GM21423 (cell line): ENCODE results near the gene NCOA7.
"Not testable (repeated sequence)": the region's sequence is repeated elsewhere in the genome, so short reads cannot be mapped to it uniquely, and the experiment has no call there.

ENCODE experiments used
- ATAC-seq: cut with Tn5 transposase; IDR thresholded peaks from one replicate; pipeline ENCODE4 v1.9.1; 2021; ENCODE audit warnings: mild to moderate bottlenecking, moderate library complexity; ENCODE audit not compliant: unreplicated experiment

The NCOA7 gene

DNA sequence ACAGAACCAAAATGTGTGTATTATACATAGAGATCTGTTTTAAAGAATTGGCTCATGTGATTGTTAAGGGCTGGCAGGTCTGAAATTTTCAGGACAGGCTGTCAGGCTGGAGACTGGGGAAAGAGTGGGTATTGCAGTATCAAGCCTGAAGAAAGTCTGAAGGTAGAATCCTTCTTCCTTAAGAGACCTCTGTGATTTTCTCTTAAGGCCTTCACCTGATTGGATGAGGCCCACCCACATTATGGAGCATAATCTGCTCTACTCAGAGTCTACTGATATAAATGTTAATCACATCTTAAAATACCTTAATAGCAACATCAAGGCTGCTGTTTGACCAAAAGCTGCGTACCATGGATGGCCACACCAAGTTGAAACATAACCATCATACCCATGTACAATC is 122.4 kb downstream of the NCOA7 start:
- ATAC-seq, result no peak

GRCh38 chr6:125913864-125914351 is 123.1 kb downstream of the NCOA7 start:
- no peak for ATAC-seq

GRCh38 chr6:125918230-125918629 is 127.5 kb downstream of the NCOA7 start:
- ATAC-seq, result no peak

DNA sequence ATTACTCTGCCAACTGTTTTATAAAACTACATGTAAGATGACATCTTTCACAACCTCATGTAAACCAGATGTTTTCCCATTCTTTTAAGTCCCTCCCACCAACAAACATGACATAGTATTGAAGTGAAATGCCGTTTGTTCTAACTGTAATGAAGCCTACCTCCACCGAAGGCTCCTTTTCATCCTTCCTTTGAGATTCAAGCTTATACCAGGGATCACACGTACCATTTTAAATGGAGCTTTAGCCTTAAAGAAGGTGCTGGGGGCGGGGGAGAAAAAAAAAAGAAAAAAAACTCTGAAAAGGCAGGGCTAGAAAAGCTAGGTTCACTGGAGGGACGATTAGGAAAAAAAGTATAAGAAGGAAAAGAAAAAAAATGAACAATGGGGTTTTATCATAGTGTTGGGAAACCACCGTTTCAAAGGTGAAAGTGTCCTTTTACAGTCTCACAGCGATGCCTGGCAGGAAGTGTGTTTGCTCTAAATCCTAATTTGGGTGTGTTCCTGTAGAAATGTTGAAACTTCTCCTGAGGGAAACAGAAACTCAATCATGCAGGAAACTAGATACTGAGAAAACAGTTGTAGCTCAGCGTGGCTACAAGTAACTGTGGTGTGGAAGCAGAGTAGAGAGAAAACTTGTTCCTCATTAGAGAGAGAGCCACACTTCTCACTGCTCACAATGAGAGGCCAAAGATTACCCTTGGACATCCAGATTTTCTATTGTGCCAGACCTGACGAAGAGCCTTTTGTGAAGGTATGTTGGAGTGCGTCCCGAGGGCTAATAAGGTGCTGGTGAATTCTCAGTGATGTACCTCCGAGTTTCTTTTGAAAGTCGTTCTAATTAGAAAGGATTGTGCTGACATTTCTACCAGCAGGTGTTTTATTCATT is 128.2 kb downstream of the NCOA7 start:
- ATAC-seq, result peak; percentile 98

DNA sequence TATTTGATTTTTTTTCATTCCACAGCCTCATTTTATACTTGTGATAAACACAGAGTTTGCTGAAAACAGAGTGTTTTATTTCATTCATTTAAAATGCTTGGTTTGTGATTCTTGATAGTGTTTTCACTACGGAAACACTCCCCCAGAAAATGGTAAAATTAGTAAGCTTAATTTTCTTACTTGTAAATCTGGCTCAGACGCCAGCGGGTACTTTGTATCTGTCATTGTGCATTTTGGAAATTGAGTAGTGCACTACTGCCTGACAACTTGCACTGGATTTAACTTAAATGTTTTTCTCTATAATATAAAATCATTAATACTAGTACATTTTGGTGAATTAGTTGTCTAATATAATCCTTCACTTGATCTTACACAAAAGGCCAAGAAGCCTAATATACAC is 128.9 kb downstream of the NCOA7 start:
- ATAC-seq, result no peak

- ATAC-seq, result no peak
Observed at GRCh38 chr6:125922322-125922860, 131.6 kb downstream of the NCOA7 start.

GRCh38 chr6:125923366-125923877 is 132.7 kb downstream of the NCOA7 start:
- ATAC-seq, result no peak

GRCh38 chr6:125924169-125924568 is 133.4 kb downstream of the NCOA7 start:
- no peak for ATAC-seq

- ATAC-seq, result no peak
Observed at GRCh38 chr6:125924697-125925358, 134.1 kb downstream of the NCOA7 start.

DNA sequence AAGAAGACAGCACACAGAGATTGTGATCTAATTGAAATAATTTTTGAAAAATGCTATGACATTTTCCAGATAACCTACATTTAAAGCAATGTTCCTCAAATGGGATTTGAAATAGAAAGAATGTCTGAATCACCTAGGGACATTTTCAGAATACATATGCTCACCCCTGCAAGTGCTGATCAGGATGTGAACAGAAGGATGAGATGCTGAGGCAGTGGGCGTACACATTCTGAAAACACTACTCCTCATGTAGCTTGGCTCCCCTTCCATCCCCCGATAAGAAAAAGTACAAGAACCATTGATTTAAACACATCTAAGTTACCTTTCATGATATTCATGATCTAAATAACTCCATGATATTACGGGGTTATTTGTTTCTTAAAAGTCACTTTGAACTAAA is 136.0 kb downstream of the NCOA7 start:
- ATAC-seq, result no peak

DNA sequence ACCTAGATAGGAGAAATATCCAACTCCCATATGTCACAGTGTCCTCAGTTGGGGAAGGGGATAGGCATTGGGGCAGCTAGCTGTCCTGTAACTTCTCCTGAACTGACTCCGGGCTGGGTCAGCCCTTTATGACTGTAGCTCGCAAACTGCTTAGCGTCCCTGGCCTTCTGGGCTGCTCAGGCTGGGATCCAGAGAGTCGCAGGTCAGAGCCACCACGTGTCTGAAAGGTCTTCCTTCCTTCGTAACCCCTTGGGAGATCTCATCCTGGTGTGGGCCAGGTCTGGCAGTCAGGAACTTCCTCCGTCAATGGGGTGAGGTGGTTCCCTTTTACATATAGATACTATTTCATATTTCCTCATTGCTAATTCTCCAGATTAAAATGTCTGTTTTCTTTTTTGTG is 137.0 kb downstream of the NCOA7 start:
- ATAC-seq, result no peak

DNA sequence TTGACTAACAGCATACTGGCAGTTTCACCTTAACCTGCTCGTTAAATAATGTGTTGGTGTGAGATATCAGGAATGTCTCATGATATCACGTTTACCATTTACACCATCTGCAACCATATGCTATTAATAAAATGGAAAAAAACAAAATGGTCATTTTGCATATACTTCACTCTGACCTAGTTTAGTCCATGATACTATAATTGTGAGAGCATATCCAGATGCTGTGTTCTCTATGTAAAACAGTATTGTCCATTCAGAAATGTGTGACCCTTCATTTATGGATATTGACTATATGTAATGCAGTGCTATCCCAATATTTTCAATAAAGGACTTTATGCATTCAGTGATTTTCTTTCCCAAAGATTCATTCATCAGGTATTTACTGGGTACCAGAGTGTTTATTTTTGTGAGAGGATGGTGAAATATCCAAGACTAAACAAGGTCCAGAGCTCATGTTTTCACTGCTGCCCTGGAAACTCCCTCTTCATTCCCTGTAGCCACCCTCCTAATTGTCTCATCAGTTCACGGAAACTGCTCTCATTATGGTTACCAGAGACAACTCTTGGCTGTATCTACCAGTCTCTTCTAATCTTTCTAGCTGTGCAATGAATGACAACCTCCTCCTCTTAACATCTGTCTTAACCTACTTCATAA is 140.1 kb downstream of the NCOA7 start:
- no peak for ATAC-seq

- ATAC-seq, result peak; percentile 73
Observed at GRCh38 chr6:125931733-125932450, 141.1 kb downstream of the NCOA7 start.

GRCh38 chr6:125932451-125932795 is 141.7 kb downstream of the NCOA7 start:
- ATAC-seq, result peak; percentile 17

GRCh38 chr6:125935520-125935919 is 144.8 kb downstream of the NCOA7 start:
- not testable (repeated sequence) for ATAC-seq

GRCh38 chr6:125939026-125939425 is 148.3 kb downstream of the NCOA7 start:
- ATAC-seq, result no peak

- no peak for ATAC-seq
Observed at GRCh38 chr6:125939791-125940190, 149.0 kb downstream of the NCOA7 start.

GRCh38 chr6:125940247-125941041 is 149.7 kb downstream of the NCOA7 start:
- ATAC-seq, result no peak

GRCh38 chr6:125942672-125943527 is 152.1 kb downstream of the NCOA7 start:
- no peak for ATAC-seq
